Common myeloid progenitor, CD34-positive (primary cell): ENCODE data around the gene ZNF75A.

ENCODE experiments used
- CTCF ChIA-PET: fragments of 350-600 bp; sonication (Branson Sonifier 250); formaldehyde crosslinking; loops from one replicate; lab custom pipeline; 2021; ENCODE audit warnings: antibody characterized with exemption; lab: Charles Lee
- POLR2A ChIA-PET: fragments of 350-600 bp; sonication (Branson Sonifier 250); formaldehyde crosslinking; loops from one replicate; lab custom pipeline; 2021; ENCODE audit warnings: antibody characterized with exemption; lab: Charles Lee
- DNase-seq, 3 donors: peaks; one replicate each; pipeline versions ENCODE4 v3.0.0 to v3.0.0-alpha.2; 2013
- H3K27ac ChIP-seq, 2 experiments: 1 replicate in 1 of 2; 2 replicates in 1 of 2; pipeline ENCODE4 v1.7.0; 2013; ENCODE audit warnings: inconsistent platforms in 2 of 2, low read length in 2 of 2, mild to moderate bottlenecking in 2 of 2, low read depth in 1 of 2, moderate library complexity in 1 of 2; ENCODE audit not compliant: severe bottlenecking in 2 of 2, insufficient read depth in 1 of 2, poor library complexity in 1 of 2
- H3K27me3 ChIP-seq, 5 experiments: replicated peaks in 2 of 5; 1 replicate in 3 of 5; 2 replicates in 2 of 5; pipeline versions ENCODE4 v1.6.1 to v1.7.0; 2013; ENCODE audit warnings: low read length in 4 of 5, mild to moderate bottlenecking in 2 of 5, moderate library complexity in 2 of 5, inconsistent platforms in 1 of 5; ENCODE audit not compliant: insufficient read depth in 5 of 5, control insufficient read depth in 4 of 5
- H3K36me3 ChIP-seq, 4 experiments: 1 replicate in 2 of 4; 2 replicates in 2 of 4; pipeline versions ENCODE4 v1.6.1 to v1.7.0; 2013; ENCODE audit warnings: low read length in 3 of 4, control low read depth in 1 of 4, mild to moderate bottlenecking in 1 of 4; ENCODE audit not compliant: control insufficient read depth in 4 of 4, insufficient read depth in 4 of 4
- H3K4me1 ChIP-seq, 4 experiments: 1 replicate in 3 of 4; 2 replicates in 1 of 4; pipeline versions ENCODE4 v1.6.1 to v1.7.1; 2013; ENCODE audit warnings: low read length in 3 of 4, mild to moderate bottlenecking in 3 of 4, control low read depth in 1 of 4, inconsistent platforms in 1 of 4, moderate library complexity in 1 of 4; ENCODE audit not compliant: control insufficient read depth in 4 of 4, insufficient read depth in 4 of 4; ENCODE audit errors: control extremely low read depth in 1 of 4
- H3K4me3 ChIP-seq, 7 experiments: 1 replicate in 4 of 7; 2 replicates in 3 of 7; pipeline versions ENCODE4 v1.5.1 to v1.7.0; 2013; ENCODE audit warnings: mild to moderate bottlenecking in 7 of 7, low read length in 6 of 7, moderate library complexity in 6 of 7, inconsistent platforms in 2 of 7, low read depth in 2 of 7, control low read depth in 1 of 7; ENCODE audit not compliant: insufficient read depth in 4 of 7, control insufficient read depth in 1 of 7; ENCODE audit errors: extremely low read depth in 1 of 7
- H3K9me3 ChIP-seq, 5 experiments: 1 replicate in 4 of 5; 2 replicates in 1 of 5; pipeline versions ENCODE4 v1.6.1 to v1.7.1; 2013; ENCODE audit warnings: low read length in 4 of 5, mild to moderate bottlenecking in 2 of 5, inconsistent platforms in 1 of 5, low read depth in 1 of 5, moderate library complexity in 1 of 5; ENCODE audit not compliant: control insufficient read depth in 4 of 5, insufficient read depth in 2 of 5; ENCODE audit errors: control extremely low read depth in 1 of 5
- WGBS: methylation state at CpG from one replicate; pipeline ENCODE4 v1.1.5; 2013; ENCODE audit not compliant: insufficient coverage; 5-methylcytosine and 5-hydroxymethylcytosine counted together

ZNF75A gene

GRCh38 chr16:3274947-3275346, 30.4 kb upstream of the ZNF75A start:
- Histone ChIP-seq H3K27ac (no peak overlapping the region), H3K9me3 (peaks cover 0 to 7% (median 2%) of the 10 kb centered on the region in 5 experiments), H3K4me1 (no peaks in the 10 kb centered on the region), H3K36me3 (no peaks in the 10 kb centered on the region), H3K4me3 (no peak overlapping the region), H3K27me3 (peaks cover 0 to 4% (median 0%) of the 10 kb centered on the region in 5 experiments)
- no peak for DNase-seq
- CTCF ChIA-PET = no interaction called here
- POLR2A ChIA-PET = no interaction called here

GRCh38 chr16:3276679-3277078, 28.6 kb upstream of the ZNF75A start:
- H3K9me3 ChIP-seq = peaks cover 0 to 7% (median 2%) of the 10 kb centered on the region in 5 experiments
- no peaks in the 10 kb centered on the region for H3K36me3 ChIP-seq
- CTCF ChIA-PET = interaction anchor here (0.8 kb wide), 1 partner anchor 10 kb away, joined by 3 read pairs; no protein-coding TSS in a partner anchor
- peaks cover 0 to 4% (median 0%) of the 10 kb centered on the region in 5 experiments for H3K27me3 ChIP-seq
- peaks cover 0 to 2% (median 2%) of the 10 kb centered on the region in 4 experiments for H3K4me1 ChIP-seq
- POLR2A ChIA-PET = no interaction called here
- no peak overlapping the region for H3K27ac ChIP-seq
- no peak overlapping the region for H3K4me3 ChIP-seq
- WGBS = 86% methylated on average over 3 of the region's 5 CpGs
- DNase-seq = no peak

GRCh38 chr16:3281222-3281820, 24.0 kb upstream of the ZNF75A start:
- Histone ChIP-seq H3K4me1 (peaks cover 2 to 28% (median 26%) of the 10 kb centered on the region in 4 experiments), H3K27me3 (peaks cover 0 to 4% (median 0%) of the 10 kb centered on the region in 5 experiments), H3K27ac (no peak overlapping the region), H3K4me3 (no peak overlapping the region), H3K36me3 (peaks cover 5 to 19% (median 17%) of the 10 kb centered on the region in 4 experiments), H3K9me3 (peaks cover 0 to 13% (median 10%) of the 10 kb centered on the region in 5 experiments)
- POLR2A ChIA-PET = no interaction called here
- 97% methylated on average over 6 of the region's 6 CpGs for WGBS
- CTCF ChIA-PET = no interaction called here
- DNase-seq = no peak

- Histone ChIP-seq H3K4me3 (peak overlapping the region; percentile 76 to 93 (median 84)), H3K9me3 (peaks cover 0 to 20% (median 12%) of the 10 kb centered on the region in 5 experiments), H3K27ac (peak overlapping the region; percentile 46 to 96), H3K36me3 (peaks cover 5 to 26% (median 25%) of the 10 kb centered on the region in 4 experiments), H3K27me3 (peaks cover 0 to 1% (median 0%) of the 10 kb centered on the region in 5 experiments), H3K4me1 (peaks cover 2 to 28% (median 26%) of the 10 kb centered on the region in 4 experiments)
- 7% methylated on average over 25 of the region's 29 CpGs for WGBS
- DNase-seq = peak in 1 of 3 donors; percentile 82
- ChIA-PET POLR2A (interaction anchor here (0.6 to 2.0 kb wide), 8 partner anchors 14 to 219 kb away, joined by 3 to 8 read pairs (median 5); partner anchors contain the start of genes CLUAP1, NAA60, TIGD7 and ZNF200), CTCF (interaction anchor here (1.0 to 2.5 kb wide), 4 partner anchors 15 to 175 kb away, joined by 3 to 7 read pairs (median 4); no protein-coding TSS in a partner anchor)
These were observed 23.1 kb upstream of the ZNF75A start for GRCh38 chr16:3282103-3282729.

- Histone ChIP-seq H3K4me3 (peak within 1 kb of the TSS; percentile 76 to 93 (median 84)), H3K27me3 (peaks cover 0 to 1% (median 0%) of the 10 kb centered on the region in 5 experiments), H3K27ac (peak within 1 kb of the TSS; percentile 89 to 96), H3K36me3 (peaks cover 8 to 32% (median 29%) of the 10 kb centered on the region in 4 experiments), H3K9me3 (peaks cover 0 to 26% (median 15%) of the 10 kb centered on the region in 5 experiments), H3K4me1 (peaks cover 2 to 28% (median 26%) of the 10 kb centered on the region in 4 experiments)
- WGBS = 0% methylated on average over 65 of the region's 72 CpGs
- ChIA-PET POLR2A (interaction anchor here (0.6 to 2.0 kb wide), 10 partner anchors 13 to 218 kb away, joined by 3 to 8 read pairs (median 5); partner anchors contain the start of genes CLUAP1, NAA60, TIGD7 and ZNF200), CTCF (interaction anchor here (1.0 to 2.5 kb wide), 6 partner anchors 14 to 174 kb away, joined by 3 to 7 read pairs (median 4); no protein-coding TSS in a partner anchor)
- peak; percentile 97 to 99 (median 99) for DNase-seq
These were observed 22.4 kb upstream of the ZNF75A start, which contains the start of gene ZNF263 for GRCh38 chr16:3282730-3283542. Gene ZNF263, plus strand, starts transcription at chr16:3283491. Its CDS starts 328 bp downstream, at chr16:3283819.
